ENCODE results near the gene SUMF1. TPM values are rescaled to one million over a fixed set of nuclear protein-coding genes. Genes with fewer than 3 reads are reported as not detected.

The SUMF1 gene
- total RNA-seq, 1 donor from 2014 or later, result 8.6 TPM

- no peaks in the 10 kb centered on the region for H3K27me3 ChIP-seq (ENCODE audit: low read depth)
- H3K4me3 ChIP-seq, result peak overlapping the region; percentile 98
- H3K36me3 ChIP-seq, result peaks cover 20% of the 10 kb centered on the region
- H3K4me1 ChIP-seq, result peaks cover 69% of the 10 kb centered on the region
- TF ChIP-seq CTCF (IDR thresholded peaks at IDR 0.05; ENCODE audit: borderline replicate concordance), result no peak
- H3K27ac ChIP-seq (replicated peaks), result peak overlapping the region; percentile 95
- no peaks in the 10 kb centered on the region for H3K9me3 ChIP-seq (replicated peaks)
- DNase-seq, result no peak
- intact Hi-C loops (cut with micrococcal nuclease), result loop anchor here (10.0 kb wide), 2 partner anchors 89 to 141 kb away; no protein-coding TSS in a partner anchor
Measured at GRCh38 chr3:4495294-4496086, 28.4 kb upstream of the SUMF1 start.

- peak overlapping the region; percentile 98 for H3K4me3 ChIP-seq
- peak overlapping the region; percentile 95 for H3K27ac ChIP-seq (replicated peaks)
- DNase-seq, result no peak
- intact Hi-C loops (cut with micrococcal nuclease), result loop anchor here (10.0 kb wide), 2 partner anchors 90 to 140 kb away; no protein-coding TSS in a partner anchor
- TF ChIP-seq CTCF (IDR thresholded peaks at IDR 0.05; ENCODE audit: borderline replicate concordance), result no peak
- no peaks in the 10 kb centered on the region for H3K9me3 ChIP-seq (replicated peaks)
- H3K36me3 ChIP-seq, result peaks cover 13% of the 10 kb centered on the region
- no peaks in the 10 kb centered on the region for H3K27me3 ChIP-seq (ENCODE audit: low read depth)
- peaks cover 69% of the 10 kb centered on the region for H3K4me1 ChIP-seq
Measured at GRCh38 chr3:4494895-4495264, 27.8 kb upstream of the SUMF1 start.

- TF ChIP-seq CTCF (IDR thresholded peaks at IDR 0.05; ENCODE audit: borderline replicate concordance), result no peak
- Histone ChIP-seq H3K4me3 (peak overlapping the region; percentile 98), H3K9me3 (replicated peaks) (no peaks in the 10 kb centered on the region), H3K27ac (replicated peaks) (peak overlapping the region; percentile 95), H3K4me1 (peaks cover 69% of the 10 kb centered on the region), H3K27me3 (ENCODE audit: low read depth) (no peaks in the 10 kb centered on the region), H3K36me3 (peaks cover 8% of the 10 kb centered on the region)
- DNase-seq, result peak; percentile 20
- intact Hi-C loops (cut with micrococcal nuclease), result loop anchor here (10.0 kb wide), 2 partner anchors 91 to 139 kb away; no protein-coding TSS in a partner anchor
Measured at GRCh38 chr3:4493941-4494894, 27.1 kb upstream of the SUMF1 start.

GRCh38 chr3:4493014-4493940 is 26.2 kb upstream of the SUMF1 start, which contains the start of gene ITPR1:
TSS of gene ITPR1 (plus strand) at chr3:4493348. CDS start at chr3:4516492, 23,144 bp downstream.
- peaks cover 6% of the 10 kb centered on the region for H3K36me3 ChIP-seq
- TF ChIP-seq CTCF (IDR thresholded peaks at IDR 0.05; ENCODE audit: borderline replicate concordance), result no peak
- H3K9me3 ChIP-seq (replicated peaks), result no peaks in the 10 kb centered on the region
- intact Hi-C loops (cut with micrococcal nuclease), result loop anchor here (10.0 kb wide), 2 partner anchors 92 to 138 kb away; no protein-coding TSS in a partner anchor
- peaks cover 62% of the 10 kb centered on the region for H3K4me1 ChIP-seq
- peak within 1 kb of the TSS; percentile 95 for H3K27ac ChIP-seq (replicated peaks)
- H3K4me3 ChIP-seq, result peak within 1 kb of the TSS; percentile 98
- H3K27me3 ChIP-seq (ENCODE audit: low read depth), result no peaks in the 10 kb centered on the region
- DNase-seq, result peak; percentile 98

All from left ventricle myocardium inferior (tissue), 1 donor.